ENCODE measurements around the gene DOCK10. TPM values are rescaled to one million over a fixed set of nuclear protein-coding genes. Genes with fewer than 3 reads are reported as not detected.

DOCK10 gene
- total RNA-seq, 2 experiments from 2014 or later, result 223 to 239 TPM

DNA sequence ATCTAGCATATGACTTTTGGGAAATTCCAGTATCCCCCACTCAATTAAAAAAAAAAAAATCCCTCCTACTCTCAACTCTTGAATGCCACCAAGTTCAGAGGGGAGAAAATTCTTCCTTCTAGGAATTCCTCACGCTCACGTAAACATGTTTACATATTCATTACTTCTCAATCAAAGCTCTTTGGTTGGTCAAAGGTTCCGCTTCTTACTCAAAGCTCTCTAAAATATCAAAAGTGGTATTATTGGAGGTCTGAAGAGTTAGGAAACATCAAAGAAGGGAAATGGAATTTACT is 4.1 kb downstream of the DOCK10 start:
- H3K4me1 Mint-ChIP-seq, result peaks cover 74% of the 10 kb centered on the region
- DNase-seq, result no peak
- H3K36me3 Mint-ChIP-seq (ENCODE audit: low read depth), result peaks cover 66% of the 10 kb centered on the region
- H3K27ac Mint-ChIP-seq, result peak overlapping the region; percentile 71
- ChIA-PET CTCF (no interaction called here), POLR2A (interaction anchor here (0.6 to 6.9 kb wide), 4 partner anchors 15 to 453 kb away, joined by 3 to 113 read pairs (median 4); partner anchors contain the start of gene CUL3)
- H3K4me3 Mint-ChIP-seq, result peak overlapping the region; percentile 71
- no peaks in the 10 kb centered on the region for H3K9me3 Mint-ChIP-seq
- H3K27me3 Mint-ChIP-seq, result peaks cover 2% of the 10 kb centered on the region

DNA sequence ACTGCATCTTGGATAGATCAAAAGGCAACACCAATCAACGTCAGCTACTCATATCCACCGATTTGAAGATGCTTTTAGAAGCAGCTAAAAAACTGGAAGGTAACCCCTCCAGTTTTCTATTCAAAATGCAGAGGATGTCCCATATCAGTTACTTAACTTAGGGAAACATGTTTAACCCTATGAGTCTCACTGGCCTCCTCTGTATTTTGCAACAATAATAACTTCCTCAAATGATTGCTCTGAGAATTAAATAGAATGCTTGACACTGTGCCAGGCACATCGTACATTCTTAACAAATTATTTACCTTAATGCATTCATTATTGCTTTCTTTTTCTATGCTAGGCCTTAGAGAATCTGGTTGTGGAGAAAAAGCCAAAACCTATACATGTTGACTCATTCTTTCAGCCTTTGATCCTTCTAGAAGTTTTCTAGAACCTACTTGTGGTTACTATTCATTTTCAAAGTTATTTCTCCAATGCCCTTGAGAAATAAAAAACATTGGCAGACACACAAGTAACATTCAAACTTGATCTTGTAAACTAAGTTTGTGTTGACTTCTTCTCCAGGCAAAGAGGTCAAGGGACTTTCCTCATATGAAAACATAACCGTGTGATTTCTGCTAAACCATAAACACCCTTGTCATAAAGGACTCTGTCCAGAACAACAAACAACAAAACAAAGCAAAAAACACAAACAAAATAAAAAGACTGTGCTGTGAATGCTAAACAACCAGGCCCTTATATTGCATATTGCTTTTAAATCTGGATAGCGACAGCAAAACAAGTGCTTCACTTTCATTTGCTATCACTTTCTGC is 4.6 kb downstream of the DOCK10 start:
- Mint-ChIP-seq H3K27me3 (no peaks in the 10 kb centered on the region), H3K9me3 (no peaks in the 10 kb centered on the region), H3K4me1 (peaks cover 69% of the 10 kb centered on the region), H3K36me3 (ENCODE audit: low read depth) (peaks cover 63% of the 10 kb centered on the region), H3K27ac (peak overlapping the region; percentile 71), H3K4me3 (peak overlapping the region; percentile 71)
- POLR2A ChIA-PET, result interaction anchor here (1.6 to 6.9 kb wide), 2 partner anchors 16 to 19 kb away, joined by 5 to 113 read pairs; no protein-coding TSS in a partner anchor
- CTCF ChIA-PET, result no interaction called here
- no peak for DNase-seq

DNA sequence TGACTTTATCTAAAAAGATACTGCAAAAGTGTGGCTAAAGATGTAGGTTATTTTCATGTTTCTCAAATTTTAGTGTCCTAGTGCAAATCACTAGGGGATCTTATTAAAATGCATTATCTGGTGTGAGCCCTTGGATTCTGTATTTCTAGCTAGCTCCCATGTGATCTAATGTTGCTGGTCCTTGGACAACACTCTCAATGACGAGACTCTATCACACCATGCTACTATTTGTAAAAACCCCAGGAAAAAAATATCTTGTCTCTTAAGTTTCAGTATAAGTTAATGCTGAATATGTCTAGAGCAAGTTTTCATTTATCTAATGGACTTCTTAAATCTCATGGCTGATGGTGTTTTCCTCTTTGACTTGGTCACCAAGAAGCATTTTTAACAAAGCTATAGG is 5.8 kb downstream of the DOCK10 start:
- ChIA-PET CTCF (no interaction called here), POLR2A (no interaction called here)
- Mint-ChIP-seq H3K36me3 (ENCODE audit: low read depth) (peaks cover 69% of the 10 kb centered on the region), H3K4me3 (no peak overlapping the region), H3K9me3 (no peaks in the 10 kb centered on the region), H3K4me1 (peaks cover 77% of the 10 kb centered on the region), H3K27ac (no peak overlapping the region), H3K27me3 (no peaks in the 10 kb centered on the region)
- no peak for DNase-seq

GRCh38 chr2:225033440-225034318 is 8.6 kb downstream of the DOCK10 start:
- DNase-seq, result no peak
- no peaks in the 10 kb centered on the region for H3K27me3 Mint-ChIP-seq

GRCh38 chr2:225032246-225032645 is 10.0 kb downstream of the DOCK10 start:
- H3K4me1 Mint-ChIP-seq, result peaks cover 65% of the 10 kb centered on the region
- no peak overlapping the region for H3K27ac Mint-ChIP-seq
- H3K4me3 Mint-ChIP-seq, result no peak overlapping the region
- no peak for DNase-seq
- POLR2A ChIA-PET, result interaction anchor here (1.3 kb wide), 1 partner anchor 21 kb away, joined by 4 read pairs; no protein-coding TSS in a partner anchor
- CTCF ChIA-PET, result no interaction called here
- peaks cover 59% of the 10 kb centered on the region for H3K36me3 Mint-ChIP-seq (ENCODE audit: low read depth)
- no peaks in the 10 kb centered on the region for H3K9me3 Mint-ChIP-seq
- no peaks in the 10 kb centered on the region for H3K27me3 Mint-ChIP-seq

More at GRCh38 chr2:225033440-225034318, 8.6 kb downstream of the DOCK10 start:
- ChIA-PET POLR2A (interaction anchor here (1.3 kb wide), 1 partner anchor 19 kb away, joined by 4 read pairs; no protein-coding TSS in a partner anchor), CTCF (no interaction called here)
- Mint-ChIP-seq H3K4me1 (peaks cover 66% of the 10 kb centered on the region), H3K27ac (no peak overlapping the region), H3K36me3 (ENCODE audit: low read depth) (peaks cover 65% of the 10 kb centered on the region), H3K4me3 (no peak overlapping the region), H3K9me3 (no peaks in the 10 kb centered on the region)

DNA sequence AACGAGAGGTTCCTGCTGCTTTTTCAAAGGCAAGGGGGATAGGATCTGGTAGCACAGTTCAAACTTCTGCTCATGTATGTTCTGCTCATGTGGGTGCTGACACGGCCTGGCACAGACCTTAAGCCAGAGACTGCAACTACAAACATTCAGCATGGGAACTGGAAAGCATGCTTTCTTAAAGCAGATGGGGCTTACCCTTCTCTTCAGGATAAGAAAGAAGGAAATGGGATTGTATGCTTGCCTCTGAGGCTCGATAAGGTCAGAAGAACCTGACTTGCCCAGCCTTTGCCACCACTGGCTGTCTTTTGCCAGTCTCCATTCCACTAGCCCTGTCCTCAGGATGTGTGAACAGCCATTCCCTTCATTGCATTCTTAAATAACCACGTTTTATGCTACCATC is 10.7 kb downstream of the DOCK10 start:
- Mint-ChIP-seq H3K27me3 (no peaks in the 10 kb centered on the region), H3K9me3 (no peaks in the 10 kb centered on the region), H3K36me3 (ENCODE audit: low read depth) (peaks cover 53% of the 10 kb centered on the region), H3K4me1 (peaks cover 65% of the 10 kb centered on the region), H3K27ac (no peak overlapping the region), H3K4me3 (no peak overlapping the region)
- no peak for DNase-seq
- ChIA-PET POLR2A (interaction anchor here (1.5 kb wide), 1 partner anchor 93 kb away, joined by 3 read pairs; no protein-coding TSS in a partner anchor), CTCF (no interaction called here)

DNA sequence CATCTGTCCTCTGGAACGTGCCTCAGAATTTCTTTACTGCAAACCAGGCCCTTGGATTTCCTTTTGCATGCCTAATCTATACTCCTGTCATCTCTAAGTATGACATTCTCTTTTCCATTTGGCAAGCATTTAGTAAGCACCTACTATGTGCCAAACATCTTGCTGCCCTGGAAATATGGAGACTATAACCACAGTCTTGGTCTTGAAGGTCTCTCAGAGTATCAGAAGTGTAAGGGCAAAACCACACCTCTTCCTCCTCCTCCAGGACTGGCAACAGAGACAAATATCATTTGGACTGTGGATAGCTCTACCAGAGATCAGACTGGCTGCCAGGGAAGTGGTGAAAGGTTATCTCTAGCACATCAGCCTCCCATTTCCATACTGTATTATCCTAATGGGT is 11.4 kb downstream of the DOCK10 start:
- H3K4me3 Mint-ChIP-seq, result no peak overlapping the region
- POLR2A ChIA-PET, result interaction anchor here (1.5 kb wide), 1 partner anchor 92 kb away, joined by 3 read pairs; no protein-coding TSS in a partner anchor
- no peaks in the 10 kb centered on the region for H3K9me3 Mint-ChIP-seq
- peaks cover 66% of the 10 kb centered on the region for H3K4me1 Mint-ChIP-seq
- no peaks in the 10 kb centered on the region for H3K27me3 Mint-ChIP-seq
- H3K27ac Mint-ChIP-seq, result no peak overlapping the region
- peaks cover 46% of the 10 kb centered on the region for H3K36me3 Mint-ChIP-seq (ENCODE audit: low read depth)
- CTCF ChIA-PET, result interaction anchor here (1.2 kb wide), 1 partner anchor 13 kb away, joined by 4 read pairs; no protein-coding TSS in a partner anchor
- no peak for DNase-seq

DNA sequence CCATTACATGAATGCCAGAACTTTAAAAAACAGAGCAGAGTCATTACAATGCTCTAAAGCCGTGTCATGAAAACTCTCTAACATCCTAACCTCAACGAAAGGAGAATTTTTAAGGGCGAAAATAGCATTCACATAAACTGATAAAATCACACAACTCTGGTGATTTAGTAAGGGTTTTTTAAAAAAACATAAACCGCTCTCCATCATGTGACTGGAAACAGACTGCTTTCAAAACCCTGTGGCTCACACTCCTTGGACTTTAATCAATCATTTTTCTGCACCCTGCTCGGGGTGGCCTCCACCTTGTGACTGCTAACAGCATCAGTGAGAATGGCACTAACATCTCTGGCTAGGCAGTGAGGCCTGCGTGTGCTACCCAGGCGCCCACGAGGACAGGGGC is 12.1 kb downstream of the DOCK10 start:
- peak overlapping the region; percentile 28 for H3K4me3 Mint-ChIP-seq
- H3K36me3 Mint-ChIP-seq (ENCODE audit: low read depth), result peaks cover 40% of the 10 kb centered on the region
- peaks cover 65% of the 10 kb centered on the region for H3K4me1 Mint-ChIP-seq
- H3K9me3 Mint-ChIP-seq, result no peaks in the 10 kb centered on the region
- peak overlapping the region; percentile 63 for H3K27ac Mint-ChIP-seq
- no peaks in the 10 kb centered on the region for H3K27me3 Mint-ChIP-seq
- DNase-seq, result no peak
- CTCF ChIA-PET, result interaction anchor here (0.5 to 1.2 kb wide), 4 partner anchors 10 to 28 kb away, joined by 3 to 4 read pairs (median 4); no protein-coding TSS in a partner anchor
- POLR2A ChIA-PET, result interaction anchor here (1.5 kb wide), 1 partner anchor 92 kb away, joined by 3 read pairs; no protein-coding TSS in a partner anchor

DNA sequence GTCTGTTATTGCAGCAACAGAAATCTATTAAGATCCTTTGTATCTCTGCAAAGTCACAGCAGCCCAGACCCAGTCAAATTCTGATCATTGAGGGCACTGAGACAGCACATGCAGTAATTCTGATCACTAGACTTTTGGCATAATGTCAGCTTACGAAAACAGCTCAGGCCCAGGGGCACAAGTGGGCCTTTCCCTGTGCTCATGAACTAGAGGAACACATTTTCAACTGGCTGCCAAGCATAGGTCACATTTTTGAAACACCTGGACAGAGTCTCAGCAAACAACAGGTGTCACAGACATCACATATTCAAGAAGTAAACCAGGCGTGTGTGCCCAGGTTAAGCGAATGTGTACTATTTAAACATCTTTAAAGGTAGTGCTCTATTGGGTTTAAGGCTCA is 13.7 kb downstream of the DOCK10 start:
- H3K4me1 Mint-ChIP-seq, result peaks cover 55% of the 10 kb centered on the region
- no peak overlapping the region for H3K27ac Mint-ChIP-seq
- H3K9me3 Mint-ChIP-seq, result no peaks in the 10 kb centered on the region
- CTCF ChIA-PET, result no interaction called here
- POLR2A ChIA-PET, result no interaction called here
- no peaks in the 10 kb centered on the region for H3K27me3 Mint-ChIP-seq
- H3K4me3 Mint-ChIP-seq, result no peak overlapping the region
- DNase-seq, result no peak
- H3K36me3 Mint-ChIP-seq (ENCODE audit: low read depth), result peaks cover 25% of the 10 kb centered on the region

GRCh38 chr2:225027061-225027762 is 15.1 kb downstream of the DOCK10 start:
- H3K9me3 Mint-ChIP-seq, result no peaks in the 10 kb centered on the region
- ChIA-PET CTCF (no interaction called here), POLR2A (interaction anchor here (1.0 to 2.8 kb wide), 2 partner anchors 14 to 26 kb away, joined by 6 to 10 read pairs; no protein-coding TSS in a partner anchor)
- peaks cover 29% of the 10 kb centered on the region for H3K36me3 Mint-ChIP-seq (ENCODE audit: low read depth)
- DNase-seq, result no peak
- no peaks in the 10 kb centered on the region for H3K27me3 Mint-ChIP-seq
- H3K27ac Mint-ChIP-seq, result peak overlapping the region; percentile 31
- no peak overlapping the region for H3K4me3 Mint-ChIP-seq
- H3K4me1 Mint-ChIP-seq, result peaks cover 61% of the 10 kb centered on the region

DNA sequence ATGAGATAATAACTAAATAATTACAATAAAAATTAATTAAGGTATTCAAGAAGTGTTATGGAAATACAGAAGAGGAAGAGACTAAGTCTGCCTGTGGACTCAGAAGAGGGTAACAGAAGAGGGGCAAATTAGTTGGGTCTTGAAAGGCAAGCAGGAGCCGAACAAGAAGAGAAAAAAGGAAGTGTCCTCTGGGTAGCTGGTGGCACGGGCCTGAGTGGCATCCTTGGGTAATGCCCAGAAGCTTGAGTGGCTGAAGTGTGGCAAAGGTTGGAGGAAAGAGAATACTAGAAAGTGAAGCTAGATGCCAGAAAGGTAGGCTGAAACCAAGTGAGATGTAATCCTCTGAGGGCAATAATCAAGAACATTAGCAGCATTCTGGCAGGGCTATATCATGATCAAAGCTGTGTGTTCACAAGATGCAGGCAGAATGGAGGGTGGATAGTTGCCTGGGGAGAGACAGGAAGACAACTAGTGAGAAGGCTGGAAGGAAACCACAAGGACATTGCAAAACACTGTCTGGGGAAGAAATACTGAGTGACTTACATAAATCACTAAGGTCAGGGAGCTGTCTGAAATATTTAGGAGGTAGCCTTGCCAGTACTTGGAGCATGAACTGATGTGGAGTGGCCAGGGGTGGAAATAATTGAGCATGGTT is 16.2 kb downstream of the DOCK10 start:
- CTCF ChIA-PET, result interaction anchor here (0.8 to 1.6 kb wide), 4 partner anchors 14 to 115 kb away, joined by 3 to 6 read pairs (median 4); no protein-coding TSS in a partner anchor
- Mint-ChIP-seq H3K4me3 (no peak overlapping the region), H3K36me3 (ENCODE audit: low read depth) (peaks cover 24% of the 10 kb centered on the region), H3K9me3 (no peaks in the 10 kb centered on the region), H3K27me3 (no peaks in the 10 kb centered on the region), H3K4me1 (peaks cover 56% of the 10 kb centered on the region), H3K27ac (peak overlapping the region; percentile 1)
- no peak for DNase-seq
- POLR2A ChIA-PET, result interaction anchor here (2.8 kb wide), 1 partner anchor 15 kb away, joined by 10 read pairs; no protein-coding TSS in a partner anchor

- no peak for DNase-seq
- Mint-ChIP-seq H3K4me1 (peaks cover 59% of the 10 kb centered on the region), H3K36me3 (ENCODE audit: low read depth) (peaks cover 34% of the 10 kb centered on the region), H3K27me3 (no peaks in the 10 kb centered on the region), H3K27ac (no peak overlapping the region), H3K4me3 (no peak overlapping the region), H3K9me3 (no peaks in the 10 kb centered on the region)
- CTCF ChIA-PET, result interaction anchor here (1.0 kb wide), 1 partner anchor 20 kb away, joined by 3 read pairs; no protein-coding TSS in a partner anchor
- POLR2A ChIA-PET, result no interaction called here
These were observed 20.1 kb downstream of the DOCK10 start for GRCh38 chr2:225022188-225022587.

Data from activated CD4-positive, alpha-beta memory T cell treated with anti-CD3 and anti-CD28 coated beads, Interleukin-2, amount 10 ng/mL, durations not matched to agents 7 days and 5 days (primary cell).